ENCODE measurements around the gene PPHLN1.

The PPHLN1 gene

GRCh38 chr12:42361909-42362646 is 36.1 kb downstream of the PPHLN1 start:
- no peak for TF ChIP-seq NFIC (IDR thresholded peaks at IDR 0.05)
- TF ChIP-seq TEAD4 (IDR thresholded peaks at IDR 0.05), result no peak
- TF ChIP-seq TCF12 (IDR thresholded peaks at IDR 0.05; ENCODE audit: low read depth), result no peak
- no peak for TF ChIP-seq RAD21 (IDR thresholded peaks at IDR 0.05; ENCODE audit: low read depth)
- no peak for TF ChIP-seq CEBPB (IDR thresholded peaks at IDR 0.05)
- TF ChIP-seq USF1 (IDR thresholded peaks at IDR 0.05), result no peak

- TF ChIP-seq EP300 (IDR thresholded peaks at IDR 0.05; ENCODE audit: borderline replicate concordance) (no peak), ZBTB7A (IDR thresholded peaks at IDR 0.05; ENCODE audit: low read depth) (no peak), EGR1 (IDR thresholded peaks at IDR 0.05) (0 out of 2 replicates have a peak, but pooled peaks have one; percentile 10), CREB1 (IDR thresholded peaks at IDR 0.05; ENCODE audit: low read depth) (no peak)
Observed at GRCh38 chr12:42362647-42363260, 36.8 kb downstream of the PPHLN1 start.

- no peak for TF ChIP-seq REST (IDR thresholded peaks at IDR 0.05; ENCODE audit: low read depth)
- no peak for TF ChIP-seq EGR1 (IDR thresholded peaks at IDR 0.05)
- no peak for TF ChIP-seq CEBPB (IDR thresholded peaks at IDR 0.05)
- TF ChIP-seq RAD21 (IDR thresholded peaks at IDR 0.05; ENCODE audit: low read depth), result no peak
- TF ChIP-seq FOXM1 (IDR thresholded peaks at IDR 0.05; ENCODE audit: borderline replicate concordance, low read depth), result no peak
- TF ChIP-seq TAF1 (IDR thresholded peaks at IDR 0.05; ENCODE audit: low read depth), result no peak
- TF ChIP-seq TEAD4 (IDR thresholded peaks at IDR 0.05), result no peak
- no peak for TF ChIP-seq ZBTB7A (IDR thresholded peaks at IDR 0.05; ENCODE audit: low read depth)
- no peak for TF ChIP-seq YY1 (IDR thresholded peaks at IDR 0.05; ENCODE audit: low read depth)
- TF ChIP-seq USF1 (IDR thresholded peaks at IDR 0.05), result no peak
- TF ChIP-seq EP300 (IDR thresholded peaks at IDR 0.05; ENCODE audit: borderline replicate concordance), result no peak
- no peak for TF ChIP-seq MAX (IDR thresholded peaks at IDR 0.05)
Observed at GRCh38 chr12:42364692-42365091, 38.7 kb downstream of the PPHLN1 start.

- TF ChIP-seq TEAD4 (IDR thresholded peaks at IDR 0.05) (no peak), NFIC (IDR thresholded peaks at IDR 0.05) (no peak), EGR1 (IDR thresholded peaks at IDR 0.05) (no peak), MAX (IDR thresholded peaks at IDR 0.05) (no peak), CEBPB (IDR thresholded peaks at IDR 0.05) (no peak), YY1 (IDR thresholded peaks at IDR 0.05; ENCODE audit: low read depth) (no peak), EP300 (IDR thresholded peaks at IDR 0.05; ENCODE audit: borderline replicate concordance) (no peak), CREB1 (IDR thresholded peaks at IDR 0.05; ENCODE audit: low read depth) (no peak), REST (IDR thresholded peaks at IDR 0.05; ENCODE audit: low read depth) (no peak), FOXM1 (IDR thresholded peaks at IDR 0.05; ENCODE audit: borderline replicate concordance, low read depth) (no peak), ZBTB7A (IDR thresholded peaks at IDR 0.05; ENCODE audit: low read depth) (no peak), RAD21 (IDR thresholded peaks at IDR 0.05; ENCODE audit: low read depth) (no peak), USF1 (IDR thresholded peaks at IDR 0.05) (no peak), TCF12 (IDR thresholded peaks at IDR 0.05; ENCODE audit: low read depth) (no peak), TAF1 (IDR thresholded peaks at IDR 0.05; ENCODE audit: low read depth) (no peak)
Observed at GRCh38 chr12:42365486-42365885, 39.5 kb downstream of the PPHLN1 start.

GRCh38 chr12:42370013-42370412 is 44.0 kb downstream of the PPHLN1 start:
- TF ChIP-seq MAX (IDR thresholded peaks at IDR 0.05) (no peak), EGR1 (IDR thresholded peaks at IDR 0.05) (no peak), USF1 (IDR thresholded peaks at IDR 0.05) (no peak), REST (IDR thresholded peaks at IDR 0.05; ENCODE audit: low read depth) (no peak), RAD21 (IDR thresholded peaks at IDR 0.05; ENCODE audit: low read depth) (no peak), ZBTB7A (IDR thresholded peaks at IDR 0.05; ENCODE audit: low read depth) (no peak), YY1 (IDR thresholded peaks at IDR 0.05; ENCODE audit: low read depth) (no peak), CREB1 (IDR thresholded peaks at IDR 0.05; ENCODE audit: low read depth) (no peak), CEBPB (IDR thresholded peaks at IDR 0.05) (no peak), FOXM1 (IDR thresholded peaks at IDR 0.05; ENCODE audit: borderline replicate concordance, low read depth) (no peak), TAF1 (IDR thresholded peaks at IDR 0.05; ENCODE audit: low read depth) (no peak), NFIC (IDR thresholded peaks at IDR 0.05) (no peak)
